GM19193 (cell line): ENCODE results near the gene SH2D1A.

Source experiments
- POLR2A ChIP-seq: IDR thresholded peaks from 4 replicates; pipeline ENCODE4 v1.6.1; 2011; ENCODE audit not compliant: insufficient read depth, insufficient read length; ENCODE audit errors: extremely low read depth

Gene SH2D1A

DNA sequence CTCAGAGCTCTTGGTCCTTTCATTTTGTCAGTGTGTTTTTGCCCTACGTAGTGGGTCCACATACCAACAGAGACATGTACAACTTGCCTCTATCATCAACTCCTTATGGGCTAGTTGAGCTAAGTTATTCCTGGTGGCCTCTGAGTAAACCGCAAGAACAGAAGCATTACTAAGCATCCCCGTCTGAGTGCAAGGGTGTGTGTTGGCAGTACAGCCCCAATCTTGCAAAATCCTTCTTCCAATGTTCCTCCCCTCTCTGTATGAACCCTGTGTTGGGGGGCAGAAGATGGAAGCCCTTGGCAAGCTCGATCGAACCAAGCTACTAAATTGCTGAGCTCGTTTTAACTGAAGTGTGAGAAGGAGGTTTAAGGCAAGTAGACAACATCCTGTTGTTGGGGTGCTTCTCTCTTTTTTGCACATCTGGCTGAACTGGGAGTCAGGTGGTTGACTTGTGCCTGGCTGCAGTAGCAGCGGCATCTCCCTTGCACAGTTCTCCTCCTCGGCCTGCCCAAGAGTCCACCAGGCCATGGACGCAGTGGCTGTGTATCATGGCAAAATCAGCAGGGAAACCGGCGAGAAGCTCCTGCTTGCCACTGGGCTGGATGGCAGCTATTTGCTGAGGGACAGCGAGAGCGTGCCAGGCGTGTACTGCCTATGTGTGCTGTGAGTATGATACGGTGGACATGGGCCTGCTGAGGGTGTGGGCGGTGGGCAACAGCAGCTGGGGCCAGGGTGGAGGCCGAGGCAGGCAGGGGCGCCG lies at the start of gene SH2D1A:
SH2D1A (plus strand) TSS at position 447 of the 760 bp plus-strand sequence; CDS start at position 527, 80 bp downstream.
- no peak for TF ChIP-seq POLR2A

DNA sequence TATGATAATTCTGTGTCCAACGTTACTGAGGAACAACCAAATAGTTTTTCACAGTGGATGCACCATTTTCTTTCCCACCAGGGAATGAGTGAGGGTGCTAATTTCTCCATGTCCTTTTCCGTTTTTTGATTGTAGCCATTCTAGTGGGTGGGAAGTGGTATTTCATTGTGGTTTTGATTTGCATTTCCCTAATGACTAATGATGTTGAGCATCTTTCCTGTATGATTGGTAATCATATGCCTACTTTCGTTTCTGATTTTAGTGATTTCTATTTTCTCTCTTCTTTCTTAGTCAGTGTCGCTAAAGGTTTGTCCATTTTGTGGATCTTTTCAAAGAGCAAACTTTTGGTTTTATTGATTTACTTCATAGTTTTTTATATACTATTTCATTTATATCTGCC lies 46.0 kb upstream of the SH2D1A start:
- TF ChIP-seq POLR2A = no peak

DNA sequence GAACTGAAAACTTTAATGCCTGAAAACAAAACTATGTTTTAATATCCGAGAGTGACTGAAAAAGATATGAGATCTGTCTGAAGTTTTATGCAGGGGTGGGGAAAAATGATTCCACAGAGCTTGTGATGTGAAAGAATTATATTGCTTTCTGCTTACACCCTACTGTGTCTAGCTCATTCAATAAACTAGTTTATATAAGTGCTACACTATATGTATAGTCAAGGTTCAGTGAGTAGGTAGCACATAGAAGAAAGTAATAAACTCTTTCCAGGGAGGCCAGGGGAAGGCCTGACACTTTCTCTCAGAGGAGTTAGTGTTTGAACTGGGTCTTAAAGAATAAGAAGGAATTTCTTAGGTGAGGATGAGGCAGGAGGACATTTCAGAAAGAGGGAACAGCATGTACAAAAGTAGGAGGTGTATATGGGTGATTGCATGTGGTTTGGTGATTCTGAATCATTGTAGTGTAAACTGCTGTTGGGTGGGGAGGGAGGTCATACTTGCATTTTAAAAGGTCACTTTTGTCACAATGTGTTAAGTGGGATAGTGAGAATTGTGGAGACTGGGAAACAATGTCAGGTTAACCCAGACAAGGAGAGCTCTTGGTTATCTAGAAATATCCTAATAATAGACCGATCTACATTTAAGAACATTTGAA lies 39.0 kb upstream of the SH2D1A start:
- no peak for TF ChIP-seq POLR2A

DNA sequence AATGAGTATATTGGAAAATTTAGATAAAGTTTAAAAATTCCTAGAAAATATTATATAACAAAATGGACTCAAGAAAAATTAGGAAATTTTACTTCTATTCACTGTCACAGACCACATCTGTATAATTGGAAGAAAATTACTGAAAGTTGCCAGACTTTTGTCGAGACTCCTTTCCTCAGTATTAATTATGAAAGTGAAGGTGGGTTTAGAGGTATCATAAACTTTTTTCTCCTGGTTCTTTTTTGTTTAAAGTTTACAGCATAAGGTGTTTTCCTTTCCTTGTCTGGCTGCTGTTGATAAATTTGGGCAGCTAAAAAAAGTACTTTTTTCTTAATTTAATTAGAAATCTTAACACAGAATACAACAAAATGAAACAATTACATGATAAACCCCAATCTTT lies 20.6 kb upstream of the SH2D1A start:
- no peak for TF ChIP-seq POLR2A

DNA sequence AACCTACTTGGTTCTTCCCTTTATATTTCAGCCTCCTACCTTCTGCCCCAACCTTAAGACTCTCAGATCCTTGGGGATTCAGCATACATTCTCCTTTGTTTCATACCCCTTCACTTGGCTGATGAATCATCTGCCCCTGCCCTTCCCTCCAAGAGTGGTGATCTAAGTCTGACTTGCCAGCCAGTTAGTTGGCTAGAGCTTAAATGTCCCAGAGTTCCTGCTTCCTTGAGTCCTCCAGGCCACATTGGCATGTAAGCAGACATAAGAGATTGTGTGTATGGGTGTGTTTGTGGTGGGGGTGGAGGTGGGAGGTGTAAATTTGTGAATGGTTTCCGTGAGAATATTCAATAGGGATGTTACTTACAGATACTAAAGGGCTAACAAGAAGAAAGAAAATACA lies 17.6 kb upstream of the SH2D1A start:
- TF ChIP-seq POLR2A = no peak

DNA sequence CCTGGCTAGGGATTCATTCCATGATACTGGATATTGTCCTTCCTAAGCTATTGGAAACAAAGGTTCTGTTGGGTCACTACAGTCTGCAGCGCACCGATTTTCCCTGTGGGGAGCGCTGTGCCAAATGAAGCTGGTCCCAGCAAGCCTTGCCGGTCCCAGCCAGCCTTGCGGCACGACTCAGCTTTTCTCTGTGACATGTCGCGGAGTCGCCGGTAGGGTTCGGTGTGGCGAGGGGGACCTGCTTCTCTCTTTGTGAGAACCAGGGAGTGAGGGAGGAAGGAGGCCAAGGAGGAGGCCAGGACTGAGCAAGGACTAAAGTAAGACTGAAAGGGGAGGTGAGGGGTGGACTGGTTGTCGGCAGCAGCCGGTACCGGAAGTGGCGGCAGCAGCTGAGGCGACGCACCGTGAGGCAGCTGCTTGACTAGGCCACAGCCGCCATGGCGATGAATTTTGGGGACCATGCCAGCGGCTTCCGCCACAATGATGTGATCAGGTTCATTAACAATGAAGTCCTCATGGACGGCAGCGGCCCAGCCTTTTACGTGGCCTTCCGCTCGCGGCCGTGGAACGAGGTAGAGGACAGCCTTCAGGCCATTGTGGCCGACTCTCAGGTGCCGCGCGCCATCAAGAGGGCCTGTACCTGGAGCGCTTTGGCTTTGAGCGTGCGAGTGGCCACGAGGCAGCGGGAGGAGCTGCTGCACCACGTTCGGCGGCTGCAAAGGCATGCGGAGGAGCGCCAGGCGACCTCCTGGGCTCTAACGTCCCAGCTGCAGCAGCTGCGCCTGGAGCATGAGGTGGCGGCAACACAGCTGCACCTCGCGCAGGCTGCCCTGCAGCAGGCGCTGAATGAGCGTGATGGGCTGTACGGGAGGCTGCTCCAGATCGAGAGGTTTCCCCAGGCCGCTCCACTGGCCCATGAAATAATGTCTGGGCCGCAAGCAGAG lies 13.6 kb upstream of the SH2D1A start, which contains the start of gene TEX13D:
TEX13D (plus strand) TSS at position 180 of the 944 bp plus-strand sequence; CDS start at position 438, 258 bp downstream.
- TF ChIP-seq POLR2A = no peak

DNA sequence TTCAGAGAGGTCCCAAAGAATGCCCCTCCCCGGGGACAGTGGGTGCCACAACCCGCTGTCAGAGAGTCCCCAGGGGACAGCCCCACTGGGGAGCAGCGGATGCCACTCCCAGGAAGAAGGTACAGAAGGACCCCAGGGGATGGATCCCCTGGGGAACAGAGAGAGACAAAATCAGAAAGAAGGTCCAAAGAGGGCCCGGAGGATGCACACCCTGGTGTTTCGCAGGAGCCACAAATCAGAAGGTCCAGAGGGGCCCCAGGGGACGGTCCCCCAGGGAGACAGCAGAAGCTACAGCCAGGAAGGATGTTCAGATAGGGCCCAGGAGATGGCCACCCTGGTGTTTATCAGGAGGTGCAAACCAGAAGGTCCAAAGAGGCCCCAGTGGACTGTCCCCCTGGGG lies 12.5 kb upstream of the SH2D1A start:
- TF ChIP-seq POLR2A = no peak

DNA sequence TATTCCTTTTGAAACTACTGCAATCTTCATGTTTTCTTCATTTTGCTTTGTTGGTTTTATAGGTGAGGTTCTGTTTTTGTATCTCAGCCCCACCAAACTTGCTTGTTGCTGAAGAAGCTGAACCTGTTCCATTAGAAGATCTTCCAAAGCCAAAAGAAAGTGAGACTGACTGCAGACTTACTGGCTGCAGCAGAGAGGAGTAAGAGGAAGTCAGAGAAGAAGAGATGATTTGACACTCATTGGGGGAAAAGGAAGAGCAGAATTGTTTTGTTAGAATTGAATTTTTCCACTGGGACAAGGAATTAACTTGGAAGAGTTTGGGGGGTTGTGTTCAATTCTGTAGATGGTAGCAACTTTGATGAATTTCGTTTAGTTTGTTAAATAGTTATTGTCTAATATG lies 10.8 kb upstream of the SH2D1A start:
- no peak for TF ChIP-seq POLR2A

DNA sequence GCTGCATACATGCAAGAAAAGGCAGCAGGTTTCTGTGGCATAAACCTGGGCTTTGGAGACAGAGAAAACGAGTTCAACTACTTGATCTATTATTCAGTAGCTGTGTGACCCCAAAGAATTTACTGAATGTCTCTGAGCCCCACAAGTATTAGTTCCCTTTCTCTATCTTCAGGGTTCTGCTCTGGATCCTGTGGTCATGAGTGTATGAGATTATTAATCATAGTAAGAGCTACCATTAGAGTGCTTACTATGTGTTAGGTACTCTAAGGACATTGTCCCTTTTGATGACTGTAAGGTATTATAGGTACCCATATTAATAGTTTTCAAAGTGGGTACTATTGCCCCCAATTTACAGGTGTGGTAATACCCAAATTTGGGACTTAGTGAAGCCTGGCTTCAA lies 8.4 kb upstream of the SH2D1A start:
- no peak for TF ChIP-seq POLR2A

DNA sequence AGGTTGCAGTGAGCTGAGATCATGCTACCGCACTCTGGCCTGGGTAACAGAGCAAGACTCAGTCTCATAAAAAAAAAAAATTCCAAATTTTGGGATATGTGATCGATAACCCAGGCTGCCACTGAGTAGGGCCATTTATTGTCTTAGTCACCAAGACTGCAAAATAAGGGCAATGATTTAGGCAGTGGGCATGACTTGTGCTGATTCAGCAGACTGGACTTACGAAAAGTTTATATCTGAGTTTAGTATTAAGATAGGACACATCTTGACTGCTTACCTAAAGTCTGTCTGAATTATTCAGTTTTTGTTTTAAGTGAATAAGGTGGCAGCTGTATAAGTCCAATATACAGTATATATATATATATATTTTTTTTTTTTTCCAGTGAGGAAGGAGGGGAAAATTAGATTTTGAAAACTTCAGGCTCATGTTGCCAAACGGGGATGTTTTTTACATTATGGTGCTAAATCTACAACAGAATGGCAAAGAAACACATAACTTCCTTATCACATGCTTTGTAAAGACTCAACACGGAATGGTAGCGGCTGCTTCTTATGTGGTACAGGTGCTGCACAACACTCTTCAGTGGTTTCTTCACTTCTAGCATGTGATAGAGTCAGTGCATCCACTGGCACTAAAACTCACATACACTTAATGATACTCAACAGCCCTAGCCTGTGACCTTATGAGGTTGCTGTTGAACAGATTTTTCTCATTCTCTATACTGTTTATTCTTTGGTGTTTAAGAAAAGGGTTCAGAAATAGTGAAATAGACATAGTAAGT lies 7.4 kb upstream of the SH2D1A start:
- no peak for TF ChIP-seq POLR2A

DNA sequence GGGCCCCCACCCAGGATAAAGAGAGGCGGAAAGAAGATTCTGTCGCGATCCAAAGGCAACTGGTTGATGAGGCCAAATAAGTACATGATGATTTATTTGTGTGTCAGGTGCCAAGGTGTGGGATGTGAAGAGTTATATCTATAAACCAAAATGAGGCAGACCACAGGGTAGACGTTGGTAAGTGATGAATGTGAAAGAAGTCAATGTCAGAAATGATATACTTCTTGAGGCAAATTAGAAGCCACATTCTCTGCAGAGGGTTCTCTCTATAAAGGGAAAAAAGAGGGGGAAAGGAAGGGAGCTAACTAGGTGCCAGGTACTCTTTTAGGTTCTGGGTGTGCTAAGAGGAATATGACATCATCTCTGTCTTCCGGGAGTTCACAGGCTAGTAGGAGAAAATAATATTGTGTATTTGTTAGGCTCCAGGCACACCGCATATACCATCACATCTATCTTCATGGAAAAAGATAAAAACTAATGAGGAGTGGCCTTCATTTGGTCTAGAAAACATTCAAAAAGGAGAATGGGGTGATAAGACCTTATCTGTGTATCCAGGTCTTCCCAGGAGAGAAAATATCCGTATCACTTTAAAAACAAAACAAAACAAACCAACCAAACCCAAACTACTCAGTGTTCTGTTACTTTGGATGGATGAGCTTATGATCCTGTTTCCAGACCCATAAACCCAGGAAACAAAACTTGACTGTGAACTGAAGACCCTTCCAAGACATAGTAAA lies 4.8 kb upstream of the SH2D1A start:
- TF ChIP-seq POLR2A = no peak

DNA sequence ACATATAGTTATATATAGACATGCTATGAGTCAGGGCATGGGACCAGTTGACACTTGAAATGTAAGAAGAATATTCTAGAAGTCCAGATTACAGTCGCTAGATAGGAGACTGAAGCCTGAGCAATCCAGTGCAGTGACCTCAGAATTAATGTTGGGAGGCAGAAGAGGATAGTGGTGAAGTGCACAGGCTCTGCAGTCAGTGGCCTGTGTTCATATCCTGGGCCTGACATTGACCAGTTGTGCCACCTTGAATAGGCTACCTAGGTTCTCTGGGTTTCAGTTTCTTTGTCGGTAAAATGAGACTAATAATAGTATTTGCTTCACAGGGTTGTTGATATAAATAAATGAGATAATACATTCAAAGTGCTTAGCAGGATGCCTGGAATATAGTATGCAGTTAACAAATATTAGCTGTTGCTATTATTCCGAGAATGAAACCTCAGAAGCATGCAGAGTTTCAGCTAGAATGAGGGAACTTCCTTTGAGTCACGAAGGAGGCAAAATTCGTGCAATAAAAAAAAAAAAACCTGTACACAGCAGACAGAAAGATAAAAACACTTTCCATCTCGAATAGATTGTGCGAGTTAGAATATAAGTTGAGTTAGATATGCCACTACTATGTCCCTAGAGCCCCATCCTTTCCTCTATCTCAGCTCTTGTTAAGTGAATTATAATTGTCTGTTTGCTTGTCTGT lies 4.0 kb upstream of the SH2D1A start:
- no peak for TF ChIP-seq POLR2A

DNA sequence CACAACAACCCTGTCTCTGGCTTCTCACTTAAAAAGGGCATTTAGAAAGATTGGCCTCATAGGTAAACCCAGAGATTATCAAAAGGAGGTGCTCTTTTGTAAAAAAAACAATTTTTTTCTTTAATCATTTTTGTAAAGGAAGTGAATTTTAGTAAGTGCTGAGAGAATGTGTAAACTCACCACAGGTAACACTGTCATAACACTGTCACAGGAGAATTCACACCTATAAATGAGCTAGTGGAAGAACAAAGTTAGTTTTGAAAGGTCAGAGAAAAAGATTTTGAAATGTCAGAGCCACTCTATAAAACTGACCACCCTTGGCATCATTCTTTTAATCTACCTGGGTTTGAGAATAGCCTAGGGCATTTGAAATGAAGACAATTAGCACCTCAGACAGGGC lies 3.3 kb upstream of the SH2D1A start:
- TF ChIP-seq POLR2A = no peak
